AG09319 (cell line): ENCODE results near the gene GFRA1.

Experiments
- DNase-seq: peaks from one replicate; pipeline ENCODE4 v3.0.0-alpha.2; 2010; ENCODE audit warnings: low read depth; ENCODE audit errors: extremely low read depth
- CTCF ChIP-seq: IDR thresholded peaks from 2 replicates; pipeline ENCODE4 v1.5.1; 2011; ENCODE audit warnings: low read depth, mild to moderate bottlenecking, inconsistent platforms, low read length, moderate library complexity

Gene GFRA1

GRCh38 chr10:116155191-116155590, 117.8 kb downstream of the GFRA1 start:
- no peak for DNase-seq
- no peak for TF ChIP-seq CTCF

DNA sequence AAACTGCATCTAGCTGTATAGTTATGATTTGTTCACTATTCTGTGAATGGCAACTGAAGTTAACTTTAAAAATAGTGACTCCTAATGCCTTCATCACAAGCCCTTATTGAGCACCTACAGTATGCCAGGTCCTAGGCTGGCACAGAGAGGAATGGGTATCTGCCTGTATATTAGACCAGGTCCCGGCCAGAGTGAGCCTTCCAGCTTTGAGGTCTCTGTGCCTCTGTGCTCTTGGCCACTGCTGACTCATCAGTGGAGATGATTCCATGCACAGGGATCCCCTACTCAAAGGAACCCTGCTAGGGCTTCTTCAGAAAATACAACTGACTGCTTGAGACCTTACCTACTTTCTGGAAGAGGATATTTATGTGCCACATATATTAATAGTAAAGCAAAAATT, 118.4 kb downstream of the GFRA1 start:
- DNase-seq: no peak
- TF ChIP-seq CTCF: no peak

- no peak for DNase-seq
- TF ChIP-seq CTCF: no peak
These were observed 121.9 kb downstream of the GFRA1 start for GRCh38 chr10:116151076-116151475.

GRCh38 chr10:116150606-116151005, 122.4 kb downstream of the GFRA1 start:
- no peak for TF ChIP-seq CTCF
- no peak for DNase-seq

GRCh38 chr10:116147147-116147905, 125.7 kb downstream of the GFRA1 start:
- TF ChIP-seq CTCF: no peak

DNA sequence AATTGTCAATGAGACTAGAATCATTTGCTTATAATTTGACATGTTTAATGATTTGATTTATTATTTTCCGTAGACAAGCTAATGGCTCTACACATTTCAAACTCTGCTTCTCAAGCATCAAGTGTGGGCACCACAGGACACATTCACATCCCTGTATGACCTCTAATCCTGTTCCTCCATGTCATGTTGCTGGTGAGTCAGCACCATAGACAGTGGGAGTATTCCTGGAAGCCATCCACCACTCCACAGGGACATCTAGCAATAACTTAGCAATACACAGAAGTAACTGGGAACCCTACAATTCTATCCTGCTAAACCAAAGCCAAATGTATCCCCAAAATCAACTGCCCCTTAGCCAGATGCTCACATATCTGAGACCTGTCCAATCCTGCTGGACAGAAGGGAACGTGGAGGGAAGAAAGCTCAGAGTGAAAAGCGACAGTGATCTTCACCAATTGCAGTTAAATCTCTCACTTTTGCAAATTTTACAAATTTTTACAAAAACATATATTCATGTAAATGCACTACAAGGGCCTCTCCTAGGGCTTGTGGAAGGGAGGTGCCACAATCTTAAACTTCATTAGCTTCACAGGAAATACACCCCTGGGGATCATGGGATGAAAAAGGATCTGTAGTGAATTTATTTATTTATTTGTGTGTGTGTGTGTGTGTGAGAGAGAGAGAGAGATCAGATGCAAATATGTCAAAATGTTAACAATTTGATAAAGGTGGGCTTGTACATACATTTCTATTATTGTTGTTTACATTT, 126.5 kb downstream of the GFRA1 start:
- DNase-seq: no peak
- TF ChIP-seq CTCF: no peak

More at GRCh38 chr10:116147147-116147905, 125.7 kb downstream of the GFRA1 start:
- no peak for DNase-seq

GRCh38 chr10:116143673-116144222, 129.3 kb downstream of the GFRA1 start:
- no peak for DNase-seq
- TF ChIP-seq CTCF: no peak
